Cardiac septum (tissue), 1 donor: ENCODE data around the gene SBSN. TPM values are rescaled to one million over a fixed set of nuclear protein-coding genes. Genes with fewer than 3 reads are reported as not detected.
"Not testable (repeated sequence)": the region's sequence is repeated elsewhere in the genome, so short reads cannot be mapped to it uniquely, and the experiment has no call there.

ENCODE experiments used
- DNase-seq: peaks from one replicate; pipeline ENCODE4 v3.0.0-alpha.2; 2020; ENCODE audit warnings: low spot score
- intact Hi-C: fragments of 100-400 bp; cut with DNase I; formaldehyde crosslinking; loops from one replicate; pipeline ENCODE4 v1.14.0; 2022
- total RNA-seq: library from RNA; stranded (reverse); fragmentation: NEBNext Ultra II Directional; extraction: Animal tissue kit (Norgen Biotek cat#: 25700); gene quantifications from one replicate; pipeline ENCODE4 v1.2.1, GENCODE V29; 2021
- donor health status: DM: no; HTN: no; CAD: no.

Gene SBSN
- total RNA-seq, 1 donor from 2014 or later = not detected

DNA sequence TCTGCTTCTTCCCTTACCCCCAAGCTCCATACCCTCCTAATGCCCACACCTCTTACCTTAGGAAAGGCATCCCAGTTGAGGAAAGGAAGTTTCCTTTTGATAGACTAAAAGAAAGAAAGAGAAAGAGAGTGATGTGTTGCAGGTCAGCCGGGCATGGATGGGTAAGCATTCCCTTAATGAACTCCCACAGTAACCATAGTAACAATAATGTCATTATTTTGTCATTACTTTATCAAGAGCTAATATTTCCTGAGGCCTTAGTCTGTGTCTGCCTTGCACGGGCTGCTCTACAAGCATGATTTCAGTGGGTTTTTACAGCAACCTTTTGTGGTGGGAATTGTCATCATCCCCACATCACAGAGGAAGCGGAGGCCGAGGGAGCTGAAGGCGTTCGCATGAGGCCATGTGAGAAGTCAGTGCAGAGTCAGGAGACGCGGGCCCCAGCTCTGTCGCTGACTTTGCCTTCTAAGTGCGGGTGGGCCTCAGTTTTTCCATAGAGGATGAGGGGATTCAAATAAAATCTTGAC lies 40.4 kb downstream of the SBSN start:
- intact Hi-C loops = no loop called here
- no peak for DNase-seq

DNA sequence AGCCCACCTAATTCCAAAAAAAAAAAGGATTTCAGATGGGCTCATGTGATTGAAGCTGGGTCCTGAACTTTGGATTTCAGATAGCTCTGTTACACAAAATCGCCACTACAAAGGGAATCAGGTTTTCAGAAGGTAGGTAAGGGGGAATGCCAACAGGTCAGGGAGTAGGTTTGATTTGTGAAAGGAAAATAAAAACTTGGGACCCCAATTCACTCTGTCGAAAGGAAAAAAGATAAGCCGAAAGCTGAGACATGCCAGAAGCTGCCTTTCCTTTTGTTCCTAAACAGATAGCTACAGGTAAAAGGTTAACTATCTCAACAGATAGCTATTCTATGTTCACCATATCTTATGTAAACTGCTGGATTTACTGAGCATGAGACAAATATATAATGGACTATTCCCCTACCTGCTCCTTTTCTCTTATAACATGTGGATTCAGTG lies 41.8 kb downstream of the SBSN start:
- intact Hi-C loops = no loop called here
- DNase-seq = no peak

DNA sequence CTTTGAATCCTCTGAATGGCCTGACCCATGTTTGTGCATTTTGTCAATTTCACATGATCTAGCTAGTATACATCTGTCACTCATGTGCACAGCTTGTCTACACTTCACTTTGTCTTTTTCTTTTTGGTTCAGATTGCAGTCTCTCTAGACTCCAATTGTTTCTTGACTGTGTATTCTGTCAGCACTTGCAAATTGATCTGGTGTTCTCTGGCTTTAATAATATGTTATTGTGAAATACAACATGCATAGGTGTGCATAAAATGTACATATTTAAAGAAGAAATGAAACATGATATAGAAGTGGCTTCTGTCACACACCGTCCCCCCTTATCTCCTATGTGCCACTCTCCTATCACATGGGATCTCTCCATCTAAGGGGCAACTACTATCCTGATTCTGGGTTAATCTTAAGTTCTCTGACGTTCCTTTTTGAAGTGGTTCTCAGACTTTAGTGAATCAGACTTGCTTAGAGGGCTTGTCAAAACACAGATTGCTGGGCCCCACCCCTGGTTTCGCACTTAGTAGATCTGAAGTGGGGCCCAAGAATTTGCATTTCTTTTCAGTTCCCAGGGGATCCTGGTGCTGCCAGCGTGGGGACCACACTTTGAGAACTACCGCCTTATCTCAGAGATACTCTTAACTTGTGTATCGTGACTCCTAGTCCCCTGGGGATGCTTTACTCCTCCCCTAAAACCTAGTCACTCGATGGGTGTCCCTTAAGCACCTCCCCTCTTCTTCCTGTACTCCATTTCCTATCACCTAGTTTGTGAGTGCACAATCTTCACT lies 43.7 kb downstream of the SBSN start:
- DNase-seq = no peak
- intact Hi-C loops = no loop called here

DNA sequence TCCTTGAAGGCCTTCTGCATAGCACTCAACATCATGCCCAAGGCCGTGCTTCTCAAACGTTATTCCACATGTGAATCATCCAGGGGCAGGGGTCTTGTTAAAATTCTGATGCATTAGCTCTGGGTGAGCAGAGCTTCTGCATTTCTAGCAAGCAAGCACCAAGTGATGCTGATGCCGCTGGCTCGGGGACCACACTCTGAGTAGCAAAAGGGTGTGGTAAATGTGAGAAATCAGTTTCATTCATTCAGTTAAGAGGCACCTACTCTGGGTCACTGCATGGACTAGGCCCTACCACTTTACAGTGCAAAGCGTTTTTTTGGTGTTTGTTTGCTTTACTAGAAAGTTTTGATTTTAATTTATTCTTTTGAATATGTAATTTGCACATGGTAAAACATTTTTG lies 45.0 kb downstream of the SBSN start:
- intact Hi-C loops = no loop called here
- no peak for DNase-seq

DNA sequence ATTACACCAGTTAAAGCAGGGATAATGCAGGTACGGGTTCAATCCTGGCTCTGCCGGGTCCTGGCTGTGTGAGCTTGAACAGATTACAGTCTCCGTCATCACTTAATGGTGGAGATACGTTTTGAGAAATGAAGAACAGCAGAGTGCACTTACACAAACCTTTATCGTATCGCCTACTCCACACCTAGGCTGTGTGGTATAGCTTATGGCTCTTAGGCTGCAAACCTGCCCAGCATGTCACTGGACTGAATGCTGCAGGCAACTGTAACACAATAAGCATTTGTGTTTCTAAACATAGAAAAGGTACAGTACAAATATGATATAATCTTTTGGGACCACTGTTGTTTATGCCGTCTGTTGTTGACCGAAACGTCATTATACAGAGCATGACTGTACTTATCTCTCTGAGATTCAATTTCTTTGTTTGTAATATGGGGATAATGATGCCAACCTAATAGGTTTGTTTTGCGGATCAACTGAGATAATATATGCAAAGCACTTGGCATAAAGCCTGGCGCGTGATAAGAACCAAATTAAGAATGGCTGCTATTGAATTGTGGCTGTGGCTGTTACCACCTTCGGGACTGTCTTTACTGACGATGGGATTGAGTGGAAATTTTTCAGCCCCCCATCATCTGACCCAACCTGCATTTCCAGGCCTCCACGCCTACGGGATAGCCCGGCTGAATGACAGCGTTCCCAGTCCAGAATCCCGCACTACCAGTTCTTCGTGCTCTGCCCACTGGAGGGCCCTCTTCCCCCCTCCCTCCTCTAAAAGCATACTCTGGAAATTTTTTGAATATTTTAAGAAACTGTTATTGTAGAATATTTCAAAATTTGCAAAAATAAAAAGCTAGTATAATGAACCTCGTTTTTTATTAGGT lies 49.1 kb downstream of the SBSN start:
- no peak for DNase-seq
- intact Hi-C loops = no loop called here

DNA sequence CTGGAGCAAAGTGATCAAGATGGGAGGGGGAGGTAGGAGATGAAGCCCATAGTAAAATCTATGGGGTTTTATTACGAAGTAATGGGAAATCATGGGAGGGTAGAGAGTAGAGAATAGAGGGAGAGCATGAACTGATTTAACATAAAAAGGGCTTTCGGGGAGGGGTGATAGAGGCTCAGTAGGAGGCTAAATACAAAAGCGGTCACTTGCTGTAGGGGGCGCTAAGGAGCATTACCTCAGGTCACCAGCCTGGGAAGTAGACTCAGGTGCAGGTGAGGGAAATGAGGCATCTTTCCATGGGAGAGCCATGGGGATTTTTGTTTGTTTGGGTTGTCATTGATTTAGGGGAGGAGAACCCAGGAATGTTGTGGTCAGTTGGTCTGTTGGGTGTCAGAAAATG lies 52.0 kb downstream of the SBSN start:
- intact Hi-C loops = no loop called here
- DNase-seq = no peak

DNA sequence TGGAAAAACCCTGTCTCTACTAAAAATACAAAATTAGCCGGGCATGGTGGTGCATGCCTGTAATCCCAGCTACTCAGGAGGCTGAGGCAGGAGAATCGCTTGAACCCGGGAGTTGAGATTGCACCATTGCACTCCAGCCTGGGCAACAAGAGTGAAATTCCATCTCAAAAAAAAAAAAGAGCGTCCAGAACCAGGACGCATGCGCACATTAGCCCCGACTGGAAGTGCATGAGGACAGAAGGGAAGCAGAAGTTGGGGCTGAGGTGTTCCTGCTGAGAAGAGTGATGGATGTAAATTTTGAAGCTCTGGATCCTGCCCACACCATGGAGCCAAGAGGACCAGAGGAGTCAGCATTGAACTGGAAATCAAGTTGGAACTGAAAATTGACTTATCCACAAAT lies 53.5 kb downstream of the SBSN start:
- intact Hi-C loops, DNase-seq: not testable (repeated sequence)

DNA sequence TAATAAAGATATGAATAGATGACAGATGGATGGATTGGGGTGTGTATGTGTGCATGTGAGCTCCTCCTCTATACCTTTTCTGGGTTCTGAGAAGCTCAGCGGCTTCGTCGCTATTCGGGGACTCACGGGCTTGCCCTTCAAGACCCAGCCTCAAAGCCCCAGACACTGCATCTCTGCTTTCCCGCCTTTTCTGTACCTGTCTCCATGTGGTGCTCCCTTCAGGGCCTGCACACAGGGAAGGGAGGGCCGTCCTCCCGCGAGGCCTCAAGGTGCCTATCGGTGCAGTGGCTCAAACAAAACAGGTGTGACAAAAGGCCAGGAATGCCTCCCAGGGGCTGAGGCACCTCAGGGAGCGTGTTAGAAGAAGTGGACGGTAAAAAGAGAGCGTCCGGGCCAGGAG lies 54.0 kb downstream of the SBSN start:
- intact Hi-C loops = no loop called here
- DNase-seq = no peak

Other genes starting within 250 kb of the SBSN start
- gene HAMP, start 245.8 kb downstream of the SBSN start, total RNA-seq = not detected
- gene MAG, start 236.2 kb downstream of the SBSN start, total RNA-seq = not detected
- 0.70 TPM for gene CD22, start 199.1 kb downstream of the SBSN start, total RNA-seq
- gene FFAR1, start 180.4 kb downstream of the SBSN start, total RNA-seq = not detected
- not detected for gene FFAR3, start 169.9 kb downstream of the SBSN start, total RNA-seq
- not detected for gene GPR42, start 157.2 kb downstream of the SBSN start, total RNA-seq
- gene FFAR2, start 80.1 kb downstream of the SBSN start, total RNA-seq = 0.97 TPM
- gene KRTDAP, start 37.8 kb downstream of the SBSN start, total RNA-seq = not detected
- 4.2 TPM for gene DMKN, start 14.7 kb downstream of the SBSN start, total RNA-seq
- not detected for gene GAPDHS, start 5.1 kb upstream of the SBSN start, total RNA-seq
- gene TMEM147, start 17.3 kb upstream of the SBSN start, total RNA-seq = 64.4 TPM
- not detected for gene ATP4A, start 35.3 kb upstream of the SBSN start, total RNA-seq
- gene PMIS2, start 57.9 kb upstream of the SBSN start, total RNA-seq = not detected
- gene HAUS5, start 84.4 kb upstream of the SBSN start, total RNA-seq = 5.9 TPM
- 56.2 TPM for gene RBM42, start 100.7 kb upstream of the SBSN start, total RNA-seq
- 0.78 TPM for gene ETV2, start 113.4 kb upstream of the SBSN start, total RNA-seq
- gene COX6B1, start 120.0 kb upstream of the SBSN start, total RNA-seq = 1,054 TPM
- gene UPK1A, start 138.2 kb upstream of the SBSN start, total RNA-seq = not detected
- gene ZBTB32, start 176.2 kb upstream of the SBSN start, total RNA-seq = 0.13 TPM
- 19.9 TPM for gene KMT2B, start 189.7 kb upstream of the SBSN start, total RNA-seq
- 4.2 TPM for gene IGFLR1, start 214.1 kb upstream of the SBSN start, total RNA-seq
- gene U2AF1L4, start 217.1 kb upstream of the SBSN start, total RNA-seq = 24.9 TPM
- gene PSENEN, start 217.3 kb upstream of the SBSN start, total RNA-seq = 43.2 TPM
- 9.6 TPM for gene LIN37, start 220.3 kb upstream of the SBSN start, total RNA-seq
- 863 TPM for gene HSPB6, start 228.7 kb upstream of the SBSN start, total RNA-seq
- gene PROSER3, start 229.9 kb upstream of the SBSN start, total RNA-seq = 11.7 TPM
- gene ARHGAP33, start 247.3 kb upstream of the SBSN start, total RNA-seq = 8.8 TPM